ENCODE measurements around the gene CAB39.

Gene CAB39

GRCh38 chr2:230864605-230865306 lies 152.1 kb downstream of the CAB39 start, which contains the start of gene ITM2C:
Gene ITM2C (plus strand): TSS chr2:230864942. CDS start chr2:230865026, 84 bp downstream.
- peak; percentile 80 for DNase-seq

GRCh38 chr2:230865307-230865765 lies 152.7 kb downstream of the CAB39 start:
- DNase-seq, result peak; percentile 26

DNA sequence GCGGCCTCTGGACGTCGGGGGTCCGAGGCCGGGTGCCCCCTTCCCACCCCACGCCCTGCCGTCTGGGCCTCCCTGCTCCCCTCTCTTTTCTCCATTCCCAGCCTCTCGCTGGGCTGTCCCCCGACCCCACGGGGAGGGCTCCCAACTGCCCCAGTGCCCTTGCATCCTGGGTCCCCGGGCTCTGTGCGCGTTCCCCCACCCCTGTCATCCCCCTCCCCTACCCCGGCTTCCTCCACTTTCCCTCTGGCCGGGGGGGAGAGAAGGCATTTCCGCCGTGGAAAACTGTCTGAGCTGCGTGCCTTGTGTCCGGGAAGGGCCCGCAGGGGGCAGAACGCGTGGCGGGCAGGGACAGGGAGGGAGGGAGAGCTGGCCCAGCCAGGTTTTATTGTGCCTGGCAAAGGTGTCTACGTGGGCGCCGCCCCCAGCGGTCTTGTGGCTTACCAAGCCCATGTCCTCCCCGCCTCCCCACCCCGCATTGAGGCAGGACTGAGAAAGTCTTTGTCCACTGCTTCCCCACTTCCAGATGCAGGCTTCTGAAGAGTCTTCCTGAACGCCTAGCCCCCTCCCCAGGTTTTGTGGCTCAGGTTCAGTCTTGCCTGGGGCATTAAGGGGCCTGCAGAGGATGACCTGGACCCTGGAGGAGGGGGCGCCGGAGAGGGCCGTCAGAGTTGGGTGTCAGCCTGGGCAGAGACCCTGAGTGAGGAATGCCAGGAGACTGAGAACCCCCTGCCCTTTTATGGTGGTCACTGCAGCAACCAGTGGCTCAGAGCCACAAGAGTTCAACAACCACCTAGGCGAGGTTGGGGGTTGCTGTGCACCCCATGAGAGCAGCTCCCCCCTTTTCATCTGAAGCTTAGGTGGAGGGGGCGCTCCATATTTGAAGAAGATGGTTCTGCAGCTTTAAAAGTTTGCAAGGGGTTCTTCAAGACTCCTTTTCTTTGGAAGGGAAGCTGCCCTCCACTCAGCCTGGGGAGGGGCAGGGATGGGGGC lies 153.4 kb downstream of the CAB39 start:
- DNase-seq, result peak; percentile 39

GRCh38 chr2:230866756-230867523 lies 154.3 kb downstream of the CAB39 start:
- DNase-seq, result peak; percentile 85

GRCh38 chr2:230868161-230868946 lies 155.7 kb downstream of the CAB39 start:
- DNase-seq, result no peak

- DNase-seq, result no peak
These were observed 156.6 kb downstream of the CAB39 start for GRCh38 chr2:230868947-230869913.

DNA sequence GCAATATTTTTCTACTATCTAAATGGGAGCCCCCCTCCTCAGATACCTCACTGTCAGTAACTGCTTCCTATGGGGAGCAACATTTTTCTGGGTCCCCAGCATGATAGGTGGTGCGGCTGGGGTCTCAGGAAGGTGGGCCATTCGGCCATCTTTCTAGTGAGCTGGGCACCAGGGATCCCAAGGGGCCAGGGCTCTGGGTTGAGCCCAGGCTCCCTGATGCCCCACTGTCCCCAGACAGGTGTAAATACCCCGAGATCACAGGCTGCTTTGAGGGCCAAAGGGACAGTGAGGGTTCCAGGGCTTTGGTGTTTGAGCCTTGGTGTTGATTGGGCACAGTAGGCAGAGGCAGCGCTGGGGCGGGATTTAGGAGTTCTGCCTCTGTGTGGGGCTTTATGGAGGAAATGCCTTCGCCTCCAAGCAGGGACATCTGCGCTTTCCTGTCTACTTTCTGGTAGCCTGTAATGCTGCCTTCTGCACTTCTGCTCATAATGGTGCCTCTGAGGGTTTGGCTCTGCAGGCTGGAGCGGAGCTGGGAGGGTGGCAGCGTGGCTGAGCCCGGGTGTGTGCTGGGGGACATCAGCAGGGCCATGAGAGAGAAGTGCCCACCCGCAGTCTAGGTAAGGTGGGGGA lies 157.4 kb downstream of the CAB39 start:
- no peak for DNase-seq

Measured in hematopoietic multipotent progenitor cell treated with erythropoietin and hydrocortisone succinate and interleukin-3 and kit ligand, for 6 days (in vitro differentiated cells).